Fibroblast of the conjunctiva (primary cell): ENCODE measurements around the gene L3HYPDH.
A peak's percentile ranks its signal among the peaks of the same experiment; 100 is the strongest.
"Not testable (repeated sequence)": the region's sequence is repeated elsewhere in the genome, so short reads cannot be mapped to it uniquely, and the experiment has no call there.

ENCODE experiments used
- DNase-seq: peaks from one replicate; pipeline ENCODE4 v3.0.0-alpha.2; 2010; ENCODE audit warnings: low read depth

Gene L3HYPDH

DNA sequence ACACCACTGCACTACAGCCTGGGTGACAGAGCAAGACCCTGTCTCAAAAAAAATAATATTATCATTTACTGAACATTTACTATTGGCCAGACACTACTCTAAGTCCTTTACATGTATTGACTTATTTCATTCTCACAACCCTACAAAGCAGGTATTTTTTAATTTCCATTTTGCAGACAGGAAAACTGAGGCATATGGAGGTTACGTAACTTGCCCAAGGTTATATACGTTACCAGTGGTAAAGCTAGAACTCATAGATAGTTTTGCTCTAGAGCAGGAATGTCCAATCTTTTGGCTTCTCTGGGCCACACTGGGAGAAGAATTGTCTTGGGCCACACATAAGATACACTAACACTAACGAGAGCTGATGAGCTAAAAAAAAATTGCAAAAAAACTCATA lies 5.7 kb downstream of the L3HYPDH start:
- no peak for DNase-seq

DNA sequence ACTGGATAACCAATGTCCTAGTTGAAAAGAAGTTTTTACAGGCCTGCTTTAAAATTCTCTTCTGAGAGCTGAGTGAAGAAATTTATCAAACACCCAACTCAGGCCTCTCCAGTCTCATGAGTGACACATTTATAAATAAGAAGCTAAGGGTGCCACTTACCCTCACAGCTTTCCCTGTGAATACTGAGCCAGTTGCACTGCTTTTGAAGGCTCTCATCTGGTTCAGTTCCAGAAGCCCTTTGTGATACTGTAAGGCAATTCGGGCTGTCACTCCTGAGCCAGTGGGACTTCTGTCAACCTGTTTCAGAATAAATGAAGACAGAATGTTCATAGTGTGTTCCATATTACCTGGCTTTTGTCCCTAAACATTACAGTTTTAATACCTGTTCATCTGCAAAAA lies 8.5 kb downstream of the L3HYPDH start:
- DNase-seq = no peak

DNA sequence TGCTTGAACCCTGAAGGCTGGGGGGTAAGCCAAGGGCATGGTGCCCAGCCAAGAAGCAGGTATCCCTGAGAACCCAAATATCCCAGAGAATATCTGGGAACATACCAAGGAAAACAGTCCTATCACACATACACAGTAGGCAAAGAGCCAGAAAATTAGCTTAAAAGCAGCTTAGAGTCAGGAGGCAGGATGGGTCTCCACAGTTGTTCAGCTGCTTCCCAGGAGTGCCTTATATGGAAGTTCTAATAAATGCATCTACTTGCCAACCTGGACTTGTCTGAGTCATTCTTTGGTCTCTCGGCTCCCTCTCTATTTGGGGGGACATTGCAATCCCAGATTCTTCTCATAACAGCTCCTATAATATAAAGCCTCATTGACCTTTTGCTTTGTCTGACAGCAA lies 10.0 kb downstream of the L3HYPDH start:
- no peak for DNase-seq

GRCh38 chr14:59465316-59466135 lies 18.7 kb downstream of the L3HYPDH start, which contains the start of gene GPR135:
Gene GPR135, minus strand, starts transcription at chr14:59465380. Its CDS starts 154 bp downstream, at chr14:59465226.
- no peak for DNase-seq

DNA sequence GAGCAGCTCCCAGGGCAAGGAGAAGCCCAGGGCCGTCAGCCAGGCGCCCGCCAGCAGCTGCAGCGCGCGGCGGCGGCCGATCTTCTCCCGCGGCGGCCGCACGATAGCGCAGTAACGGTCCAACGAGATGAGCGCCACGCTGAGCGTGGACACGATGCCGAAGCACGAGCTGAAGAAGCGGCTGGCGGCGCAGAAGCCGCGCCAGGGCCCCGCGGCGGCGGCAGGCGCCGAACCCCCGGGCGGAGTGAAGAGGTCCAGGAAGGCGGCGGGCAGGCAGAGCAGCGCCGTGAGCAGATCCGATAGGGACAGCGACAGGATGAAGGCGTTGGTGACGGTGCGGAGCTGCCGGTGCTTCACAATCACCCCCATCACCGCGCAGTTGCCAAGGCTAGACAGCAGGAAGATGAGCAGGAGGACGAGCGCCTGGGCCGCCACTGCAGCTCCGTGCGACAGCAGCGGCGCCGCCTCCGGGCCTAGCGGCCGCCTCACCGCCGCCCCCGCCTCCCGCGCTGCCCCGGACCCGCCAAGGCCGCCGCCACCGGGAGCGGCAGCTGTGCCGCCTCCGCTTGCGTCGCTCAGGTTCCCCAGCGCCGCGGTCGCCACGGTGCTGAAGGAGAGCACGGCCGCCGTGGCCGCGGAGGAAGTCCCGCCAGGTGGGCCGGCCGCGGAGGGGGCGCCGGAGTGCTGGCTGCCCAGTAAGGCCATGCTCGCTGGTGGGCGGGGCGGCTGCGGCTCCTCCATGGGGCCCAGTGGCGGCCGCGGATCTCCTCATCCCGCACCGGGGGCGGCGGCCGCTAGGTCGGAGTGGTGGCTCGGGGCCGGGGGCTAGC lies 19.5 kb downstream of the L3HYPDH start:
- no peak for DNase-seq

- no peak for DNase-seq
Measured at GRCh38 chr14:59463787-59464485, 20.3 kb downstream of the L3HYPDH start.

- DNase-seq = no peak
Measured at GRCh38 chr14:59461891-59462290, 22.3 kb downstream of the L3HYPDH start.

GRCh38 chr14:59460378-59460777 lies 23.8 kb downstream of the L3HYPDH start:
- no peak for DNase-seq

DNA sequence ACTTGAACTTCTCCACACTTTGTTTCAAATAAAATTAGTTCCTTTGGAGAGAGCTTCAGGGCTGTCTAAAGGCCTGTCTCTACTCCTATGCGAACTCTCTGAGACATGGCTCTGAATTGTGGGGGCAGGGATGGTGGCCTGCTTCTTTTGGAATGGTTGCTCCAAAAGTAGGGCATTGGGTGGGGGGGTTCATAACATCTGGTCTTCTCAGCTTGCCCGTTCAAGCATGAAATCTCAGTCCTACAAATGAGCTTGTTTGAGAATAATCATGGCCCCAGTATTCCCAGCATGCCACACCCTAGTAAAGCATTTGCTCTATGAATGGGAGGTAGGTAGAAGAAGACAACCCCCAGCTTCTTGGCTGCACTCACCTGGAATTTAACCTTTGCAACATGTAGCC lies 25.7 kb downstream of the L3HYPDH start:
- DNase-seq = no peak

DNA sequence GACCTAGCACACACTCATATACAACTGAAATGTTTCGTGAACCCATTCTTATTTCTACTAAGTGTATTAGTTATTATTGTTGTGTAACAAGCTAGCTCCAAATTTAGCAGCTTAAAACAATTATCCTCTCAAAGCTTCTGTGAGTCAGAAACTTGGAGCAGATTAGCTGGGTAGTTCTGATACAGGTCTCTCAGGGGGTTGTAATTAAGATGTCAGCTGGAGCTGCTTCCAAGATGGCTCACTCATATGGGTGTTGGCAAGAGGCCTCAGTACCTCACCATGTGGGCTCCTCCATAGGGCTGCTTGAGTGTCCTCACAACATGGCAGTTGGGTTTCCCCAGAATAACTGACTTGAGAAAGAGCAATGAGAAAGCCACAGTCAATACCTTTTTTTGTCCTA lies 28.8 kb downstream of the L3HYPDH start:
- DNase-seq = peak; percentile 63

DNA sequence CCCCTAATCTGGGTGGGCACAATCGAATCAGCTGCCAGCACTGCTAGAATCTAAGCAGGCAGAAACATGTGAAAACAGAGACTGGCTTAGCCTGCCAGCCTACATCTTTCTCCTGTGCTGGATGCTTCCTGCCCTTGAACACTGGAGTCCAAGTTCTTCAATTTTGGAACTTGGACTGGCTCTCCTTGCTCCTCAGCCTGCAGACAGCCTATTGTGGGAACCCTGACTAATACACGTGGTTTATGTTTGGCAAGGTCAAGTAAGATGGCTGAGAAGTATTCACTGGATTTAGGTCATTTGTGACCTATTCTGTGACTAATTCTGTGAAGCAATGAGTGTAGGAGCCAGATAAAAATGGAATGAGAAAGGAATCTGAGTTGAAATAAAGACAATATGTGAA lies 30.1 kb downstream of the L3HYPDH start:
- peak; percentile 73 for DNase-seq

DNA sequence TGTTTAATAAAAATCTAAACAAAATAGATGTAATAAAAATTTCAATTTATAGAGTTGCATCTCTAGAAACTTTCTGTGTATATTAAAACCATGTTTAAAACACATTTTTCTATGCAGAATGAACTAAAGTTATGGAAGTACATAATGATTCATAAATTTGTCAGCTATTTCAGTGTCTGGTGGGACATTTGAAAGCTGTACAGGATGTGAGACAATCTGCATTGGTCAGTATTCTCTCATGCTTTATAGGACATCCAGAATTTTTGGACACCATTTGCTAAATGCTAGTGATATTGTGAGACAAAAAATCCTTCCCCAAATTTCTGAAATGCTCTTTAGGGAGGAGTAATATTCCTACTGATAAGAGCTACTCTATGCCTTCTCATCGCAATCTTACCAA lies 32.4 kb downstream of the L3HYPDH start:
- no peak for DNase-seq

DNA sequence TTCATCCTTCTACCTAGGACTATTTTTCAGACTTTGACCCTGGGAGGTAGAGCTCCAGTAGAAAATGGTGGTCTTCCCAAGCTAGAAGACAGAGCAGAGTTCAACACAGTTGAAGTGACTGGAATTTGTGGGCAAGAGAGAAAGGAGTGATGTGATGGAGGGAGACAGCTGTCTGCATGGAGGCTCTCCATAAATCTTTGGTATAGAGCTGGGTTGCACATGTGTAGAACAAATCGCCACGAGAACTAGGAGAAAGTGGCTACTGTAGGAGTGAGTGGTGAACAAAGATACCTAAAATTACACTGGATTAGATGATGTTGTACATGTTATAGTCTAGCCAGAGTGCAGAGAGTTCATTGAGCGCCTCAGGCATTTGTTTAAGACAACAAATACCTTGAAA lies 33.5 kb downstream of the L3HYPDH start:
- DNase-seq = no peak

GRCh38 chr14:59448673-59449072 lies 35.5 kb downstream of the L3HYPDH start:
- DNase-seq = not testable (repeated sequence)

- DNase-seq = peak; percentile 29
Measured at GRCh38 chr14:59439256-59439965, 44.8 kb downstream of the L3HYPDH start.

DNA sequence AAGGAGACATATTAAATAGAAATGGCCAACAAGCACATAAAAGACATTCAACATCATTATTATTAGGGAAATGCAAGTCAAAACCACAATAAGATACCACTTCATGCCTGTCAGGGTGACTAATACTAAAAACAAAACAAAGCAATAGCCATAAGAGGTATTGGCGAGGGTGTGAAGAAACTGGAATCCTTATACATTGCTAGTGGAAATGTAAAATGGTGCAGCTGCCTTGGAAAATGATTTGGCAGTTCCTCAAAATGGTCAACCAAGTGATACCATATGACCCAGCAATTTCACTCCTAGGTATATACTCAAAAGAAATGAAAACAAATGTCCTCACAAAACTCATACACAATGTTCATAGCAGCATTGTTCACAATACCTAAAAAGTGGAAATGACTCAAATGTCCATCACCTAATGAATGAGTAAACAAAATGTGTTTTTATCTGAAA lies 46.0 kb downstream of the L3HYPDH start:
- DNase-seq = peak; percentile 68

DNA sequence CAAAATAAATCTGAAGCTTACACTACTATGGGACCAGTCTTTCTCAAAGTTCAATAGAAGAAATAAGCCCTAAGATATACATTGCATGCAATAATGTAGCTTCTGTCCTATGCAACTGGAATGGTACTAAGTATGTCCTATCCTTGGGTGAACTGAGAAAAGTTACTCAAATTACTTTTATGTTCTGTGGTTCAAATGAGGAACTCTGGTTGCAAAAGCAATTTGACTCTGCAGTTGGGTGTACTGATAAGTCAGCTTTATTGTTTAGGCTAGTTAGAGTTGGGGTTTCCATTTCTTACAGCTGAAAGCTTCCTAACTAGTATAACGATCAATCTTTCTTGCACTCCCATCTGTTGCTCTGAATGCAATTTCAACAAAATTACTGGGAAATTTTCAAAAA lies 48.2 kb downstream of the L3HYPDH start:
- no peak for DNase-seq

DNA sequence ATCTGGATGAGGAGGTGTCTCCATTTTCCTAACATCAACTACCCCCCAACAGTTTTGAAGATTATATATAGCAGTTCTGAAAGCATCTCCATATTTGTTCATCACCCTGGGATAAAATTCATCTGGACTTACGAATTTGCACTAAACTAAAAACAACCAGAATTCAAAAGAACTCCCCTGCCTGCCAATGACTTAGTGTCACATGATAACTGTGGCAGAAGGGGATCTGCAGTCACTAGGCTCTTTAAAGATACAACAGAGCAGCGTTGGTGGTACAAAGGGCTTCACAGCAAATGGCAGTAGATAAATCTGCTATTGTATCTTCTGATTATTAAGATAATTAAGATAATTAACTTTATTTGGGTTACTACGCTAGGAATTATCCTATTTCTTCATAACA lies 49.1 kb downstream of the L3HYPDH start:
- no peak for DNase-seq

DNA sequence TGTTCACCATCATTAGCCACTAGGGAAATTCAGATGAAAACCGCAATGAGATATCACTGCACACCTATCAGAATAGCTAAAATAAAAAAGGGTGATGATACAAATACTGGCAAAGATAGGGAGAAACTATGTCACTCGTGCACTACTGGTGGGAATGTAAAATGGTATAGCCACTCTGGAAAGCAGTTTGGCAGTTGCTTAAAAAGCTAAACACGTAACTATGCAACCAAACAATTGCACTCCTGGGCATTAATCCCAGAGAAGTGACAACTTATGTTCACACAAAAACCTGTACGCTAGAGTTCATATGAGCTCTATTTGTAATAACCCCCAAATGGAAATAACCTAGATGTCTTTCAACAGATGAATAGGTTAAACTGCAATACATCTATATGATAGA lies 54.4 kb downstream of the L3HYPDH start:
- no peak for DNase-seq

DNA sequence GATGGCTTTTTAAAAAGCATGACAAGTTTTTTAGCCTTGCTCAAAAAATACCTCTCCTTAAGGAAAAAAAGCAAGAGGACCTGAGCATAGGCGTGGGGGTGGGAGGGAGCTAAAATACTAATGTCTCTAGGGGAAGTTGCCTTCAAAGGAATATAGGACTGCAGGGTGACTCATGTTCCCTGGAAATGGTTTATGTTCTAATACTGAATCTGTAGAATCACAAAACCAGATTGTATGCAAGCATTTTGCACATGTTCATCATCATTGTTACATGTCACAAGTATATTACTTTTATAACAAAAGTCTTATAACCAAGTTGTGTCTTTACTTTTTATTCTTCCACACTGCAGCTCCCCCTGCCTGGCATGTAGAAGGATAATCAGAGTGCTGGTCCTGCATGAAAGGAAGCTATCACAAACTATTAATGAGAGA lies 55.6 kb downstream of the L3HYPDH start:
- peak; percentile 36 for DNase-seq

- DNase-seq = peak; percentile 12
Measured at GRCh38 chr14:59427653-59428580, 56.3 kb downstream of the L3HYPDH start.
